Pancreas (tissue), 10 donors: ENCODE results near the gene CD1E. TPM values are rescaled to one million over a fixed set of nuclear protein-coding genes. Genes with fewer than 3 reads are reported as not detected.

Source experiments
- ATAC-seq, 4 donors: fragments of 200-7000 bp; cut with Tn5 transposase; one replicate each; pipeline versions ENCODE4 v1.8.0 to v1.9.1; 2020; ENCODE audit warnings: mild to moderate bottlenecking in 4 of 4, moderate library complexity in 4 of 4
- DNase-seq, 6 donors: peaks; one replicate each; pipeline ENCODE4 v3.0.0-alpha.2; 2020
- FAIRE-seq: peaks from 2 replicates; lab custom pipeline; 2012; peaks lifted over from hg19 to GRCh38; lab: Jason Lieb, UNC
- H3K27ac ChIP-seq, 4 donors: fragments of 200-600 bp; sonication (generic); 1 replicate in 3 of 4; 2 replicates in 1 of 4; pipeline versions ENCODE4 v1.5.0 to v1.8.0; 2020
- H3K27me3 ChIP-seq, 4 donors: fragments of 200-600 bp; one replicate each; pipeline ENCODE4 v1.8.0; 2021
- H3K36me3 ChIP-seq, 3 donors: fragments of 200-600 bp; sonication (generic) in 1 of 3; one replicate each; pipeline versions ENCODE4 v1.5.0 to v1.8.0; 2020 to 2021
- H3K4me1 ChIP-seq, 3 donors: fragments of 200-600 bp; one replicate each; pipeline ENCODE4 v1.8.0; 2021
- H3K4me3 ChIP-seq, 4 donors: fragments of 200-600 bp; sonication (generic) in 2 of 4; one replicate each; pipeline versions ENCODE4 v1.5.0 to v1.8.0; 2020 to 2021
- H3K9me3 ChIP-seq, 4 donors: fragments of 200-600 bp; one replicate each; pipeline ENCODE4 v1.8.0; 2021
- CTCF ChIP-seq, 4 donors: fragments of 200-600 bp; sonication (generic) in 3 of 4; IDR thresholded peaks; one replicate each; pipeline versions ENCODE4 v1.5.0 to v1.8.0; 2021; ENCODE audit warnings: antibody characterized with exemption in 4 of 4
- WGBS, 2 donors: extraction: QIAGEN DNeasy Blood & Tissue Kit; methylation state at CpG; one replicate each; pipeline ENCODE4 v1.1.7; 2013; 5-methylcytosine and 5-hydroxymethylcytosine counted together
- intact Hi-C, 3 donors: fragments of 100-400 bp; cut with DNase I; formaldehyde crosslinking; loops; one replicate each; pipeline versions ENCODE4 v1.11.1 to v1.14.2; 2022
- polyA plus RNA-seq, 2 donors: library from polyadenylated mRNA; stranded (reverse); fragments of 200-250 nt; gene quantifications; one replicate each; pipeline ENCODE4 v1.2.3, GENCODE V29; 2013
- total RNA-seq, 6 donors: library from RNA; stranded (reverse); fragmentation: NEBNext Ultra II Directional in 4 of 6; extraction: Animal tissue kit (Norgen Biotek cat#: 25700) in 4 of 6; gene quantifications; one replicate each; pipeline versions ENCODE4 v1.2.1 to v1.2.4, GENCODE V29; 2021 to 2023
- donor health status: healthy with polysubstance abuse.
- donor health status: DM: no; HTN: no; CAD: no; lungs with moderate emphysema.
- donor health status: DM: no; HTN: no; CAD: no.
- donor health status: control.
- donor health status: control.
- donor health status: Bipolar disorder and iron deficiency.
- donor health status: DM: yes; HTN: yes; CAD: no.
- donor health status: DM: no; HTN: no; CAD: no.
- donor health status: DM: no; HTN: no; CAD: no.
- donor health status: DM: yes; HTN: yes; CAD: no.

CD1E gene
- total and polyA plus RNA-seq, 8 donors = 0.55 to 0.72 TPM; not detected in 6

- FAIRE-seq = no peak
- TF ChIP-seq CTCF (IDR thresholded peaks at IDR 0.05) = no peak
- no peaks in the 10 kb centered on the region for H3K9me3 ChIP-seq
Measured at GRCh38 chr1:158374860-158375259, 21.2 kb downstream of the CD1E start.

GRCh38 chr1:158390331-158390730 lies 36.6 kb downstream of the CD1E start:
- 8 to 27% methylated on average over 1 of the region's 1 CpG for WGBS, 2 donors
- Histone ChIP-seq H3K27ac (no peak overlapping the region), H3K4me3 (no peak overlapping the region), H3K36me3 (no peaks in the 10 kb centered on the region), H3K27me3 (peaks cover 0 to 3% (median 0%) of the 10 kb centered on the region in 4 donors), H3K9me3 (no peaks in the 10 kb centered on the region), H3K4me1 (no peaks in the 10 kb centered on the region)
- no peak for DNase-seq
- ATAC-seq = no peak
- no peak for TF ChIP-seq CTCF (IDR thresholded peaks at IDR 0.05)
- no peak for FAIRE-seq
- intact Hi-C loops = no loop called here

More at GRCh38 chr1:158374860-158375259, 21.2 kb downstream of the CD1E start:
- no peak for DNase-seq
- Histone ChIP-seq H3K4me1 (no peaks in the 10 kb centered on the region), H3K27me3 (no peaks in the 10 kb centered on the region), H3K27ac (no peak overlapping the region), H3K36me3 (no peaks in the 10 kb centered on the region), H3K4me3 (no peak overlapping the region)
- ATAC-seq = no peak
- 57 to 68% methylated on average over 1 of the region's 1 CpG for whole genome bisulfite sequencing, 2 donors
- intact Hi-C loops = no loop called here

GRCh38 chr1:158391099-158391498 lies 37.4 kb downstream of the CD1E start:
- Histone ChIP-seq H3K27me3 (peaks cover 0 to 3% (median 0%) of the 10 kb centered on the region in 4 donors), H3K9me3 (no peaks in the 10 kb centered on the region), H3K4me3 (no peak overlapping the region), H3K27ac (no peak overlapping the region), H3K36me3 (no peaks in the 10 kb centered on the region), H3K4me1 (no peaks in the 10 kb centered on the region)
- DNase-seq (no peak), FAIRE-seq (no peak), ATAC-seq (no peak)
- intact Hi-C loops = no loop called here
- no peak for TF ChIP-seq CTCF (IDR thresholded peaks at IDR 0.05)

- no peak for TF ChIP-seq CTCF (IDR thresholded peaks at IDR 0.05)
- Histone ChIP-seq H3K9me3 (no peaks in the 10 kb centered on the region), H3K27ac (no peak overlapping the region), H3K4me1 (no peaks in the 10 kb centered on the region), H3K36me3 (no peaks in the 10 kb centered on the region), H3K27me3 (peaks cover 0 to 3% (median 0%) of the 10 kb centered on the region in 4 donors), H3K4me3 (no peak overlapping the region)
- ATAC-seq = no peak
- DNase-seq = no peak
- FAIRE-seq = no peak
- intact Hi-C loops = no loop called here
- 74 to 80% methylated on average over 5 of the region's 5 CpGs for WGBS, 2 donors
Measured at GRCh38 chr1:158393476-158393875, 39.8 kb downstream of the CD1E start.

- 67 to 79% methylated on average over 3 of the region's 3 CpGs for WGBS, 2 donors
- Histone ChIP-seq H3K4me3 (no peak overlapping the region), H3K27me3 (peaks cover 0 to 3% (median 0%) of the 10 kb centered on the region in 4 donors), H3K27ac (no peak overlapping the region), H3K36me3 (no peaks in the 10 kb centered on the region), H3K9me3 (no peaks in the 10 kb centered on the region), H3K4me1 (no peaks in the 10 kb centered on the region)
- FAIRE-seq = no peak
- ATAC-seq = no peak
- intact Hi-C loops = no loop called here
- DNase-seq = no peak
- TF ChIP-seq CTCF (IDR thresholded peaks at IDR 0.05) = no peak
Measured at GRCh38 chr1:158396646-158397045, 43.0 kb downstream of the CD1E start.
